NT2/D1 (cell line): Measurements from ENCODE around the gene HRH1.

ENCODE experiments used
- DNase-seq: peaks from one replicate; pipeline ENCODE4 v3.0.0-alpha.2; 2011; ENCODE audit warnings: low read depth, low spot score
- H3K27me3 ChIP-seq: 2 replicates; pipeline ENCODE4 v1.6.0; 2011; ENCODE audit warnings: mild to moderate bottlenecking; ENCODE audit not compliant: insufficient read length, insufficient read depth
- H3K36me3 ChIP-seq: 2 replicates; pipeline ENCODE4 v1.6.1; 2011; ENCODE audit warnings: mild to moderate bottlenecking, low read length, mixed read lengths; ENCODE audit not compliant: insufficient read depth, insufficient read length
- H3K4me1 ChIP-seq: 2 replicates; pipeline ENCODE4 v1.5.1; 2011; ENCODE audit not compliant: insufficient read depth, insufficient read length
- H3K4me3 ChIP-seq: 2 replicates; pipeline ENCODE4 v1.5.1; 2011; ENCODE audit warnings: low read depth; ENCODE audit not compliant: insufficient read length
- H3K9ac ChIP-seq: 2 replicates; pipeline ENCODE4 v1.6.0; 2011; ENCODE audit warnings: low read depth; ENCODE audit not compliant: insufficient read length
- H3K9me3 ChIP-seq: 2 replicates; pipeline ENCODE4 v1.5.1; 2011; ENCODE audit warnings: mild to moderate bottlenecking, low read length; ENCODE audit not compliant: insufficient read depth
- SUZ12 ChIP-seq: IDR thresholded peaks from 2 replicates; pipeline ENCODE4 v1.6.1; 2011; ENCODE audit not compliant: insufficient read length, insufficient read depth; ENCODE audit errors: extremely low read depth
- YY1 ChIP-seq: IDR thresholded peaks from 2 replicates; pipeline ENCODE4 v1.6.1; 2011; ENCODE audit not compliant: insufficient read length, insufficient read depth
- ZNF274 ChIP-seq: IDR thresholded peaks from 2 replicates; pipeline ENCODE4 v1.6.1; 2011; ENCODE audit warnings: mild to moderate bottlenecking, low read depth, low read length

Gene HRH1

GRCh38 chr3:11304175-11304574 is 149.9 kb downstream of the HRH1 start:
- TF ChIP-seq ZNF274 (no peak), YY1 (no peak), SUZ12 (no peak)
- peaks cover 62% of the 10 kb centered on the region for H3K36me3 ChIP-seq

GRCh38 chr3:11305509-11305908 is 151.2 kb downstream of the HRH1 start:
- DNase-seq, result no peak
- Histone ChIP-seq H3K9me3 (no peaks in the 10 kb centered on the region), H3K27me3 (no peaks in the 10 kb centered on the region), H3K36me3 (peaks cover 61% of the 10 kb centered on the region), H3K4me1 (no peaks in the 10 kb centered on the region), H3K4me3 (no peak overlapping the region), H3K9ac (no peak overlapping the region)
- TF ChIP-seq YY1, result no peak
- no peak for TF ChIP-seq ZNF274
- TF ChIP-seq SUZ12, result no peak

More at GRCh38 chr3:11304175-11304574, 149.9 kb downstream of the HRH1 start:
- Histone ChIP-seq H3K4me1 (no peaks in the 10 kb centered on the region), H3K9ac (no peak overlapping the region), H3K4me3 (no peak overlapping the region), H3K27me3 (no peaks in the 10 kb centered on the region), H3K9me3 (no peaks in the 10 kb centered on the region)
- DNase-seq, result no peak

- no peak overlapping the region for H3K9ac ChIP-seq
- H3K27me3 ChIP-seq, result no peaks in the 10 kb centered on the region
- no peaks in the 10 kb centered on the region for H3K4me1 ChIP-seq
- no peak for TF ChIP-seq ZNF274
- TF ChIP-seq SUZ12, result no peak
- no peak for TF ChIP-seq YY1
- DNase-seq, result no peak
- H3K4me3 ChIP-seq, result no peak overlapping the region
- no peaks in the 10 kb centered on the region for H3K9me3 ChIP-seq
- H3K36me3 ChIP-seq, result peaks cover 60% of the 10 kb centered on the region
Observed at GRCh38 chr3:11306817-11307589, 152.7 kb downstream of the HRH1 start.

GRCh38 chr3:11307830-11308432 is 153.6 kb downstream of the HRH1 start:
- Histone ChIP-seq H3K4me1 (no peaks in the 10 kb centered on the region), H3K36me3 (peaks cover 64% of the 10 kb centered on the region)
- no peak for DNase-seq

GRCh38 chr3:11310258-11310657 is 156.0 kb downstream of the HRH1 start:
- DNase-seq, result no peak
- H3K9me3 ChIP-seq, result no peaks in the 10 kb centered on the region
- peaks cover 76% of the 10 kb centered on the region for H3K36me3 ChIP-seq
- H3K27me3 ChIP-seq, result no peaks in the 10 kb centered on the region
- H3K9ac ChIP-seq, result no peak overlapping the region
- H3K4me1 ChIP-seq, result no peaks in the 10 kb centered on the region
- H3K4me3 ChIP-seq, result no peak overlapping the region
- TF ChIP-seq SUZ12, result no peak
- TF ChIP-seq ZNF274, result no peak
- TF ChIP-seq YY1, result no peak

More at GRCh38 chr3:11307830-11308432, 153.6 kb downstream of the HRH1 start:
- no peak overlapping the region for H3K4me3 ChIP-seq
- H3K9me3 ChIP-seq, result no peaks in the 10 kb centered on the region
- TF ChIP-seq ZNF274, result no peak
- no peak for TF ChIP-seq YY1
- no peak for TF ChIP-seq SUZ12
- no peak overlapping the region for H3K9ac ChIP-seq
- no peaks in the 10 kb centered on the region for H3K27me3 ChIP-seq

- no peak for DNase-seq
- no peak overlapping the region for H3K9ac ChIP-seq
- H3K4me1 ChIP-seq, result no peaks in the 10 kb centered on the region
- TF ChIP-seq YY1, result no peak
- no peak for TF ChIP-seq ZNF274
- TF ChIP-seq SUZ12, result no peak
- peaks cover 69% of the 10 kb centered on the region for H3K36me3 ChIP-seq
- no peaks in the 10 kb centered on the region for H3K27me3 ChIP-seq
- H3K9me3 ChIP-seq, result no peaks in the 10 kb centered on the region
- H3K4me3 ChIP-seq, result no peak overlapping the region
Observed at GRCh38 chr3:11312166-11312565, 157.9 kb downstream of the HRH1 start.
